ENCODE measurements around the gene AGFG2.
A peak's percentile ranks its signal among the peaks of the same experiment; 100 is the strongest.
"Not testable (repeated sequence)": the region's sequence is repeated elsewhere in the genome, so short reads cannot be mapped to it uniquely, and the experiment has no call there.

Gene AGFG2

GRCh38 chr7:100538654-100539435, at the start of gene AGFG2:
AGFG2 (plus strand) TSS chr7:100539203; CDS start chr7:100539347, 144 bp downstream.
- peak; percentile 100 for DNase-seq (ENCODE audit: low read depth)

- DNase-seq (ENCODE audit: low read depth), result peak; percentile 71
Measured at GRCh38 chr7:100489824-100490223, 49.2 kb upstream of the AGFG2 start.

- DNase-seq (ENCODE audit: low read depth), result no peak
Measured at GRCh38 chr7:100490483-100491191, 48.4 kb upstream of the AGFG2 start.

- no peak for DNase-seq (ENCODE audit: low read depth)
Measured at GRCh38 chr7:100491192-100491578, 47.8 kb upstream of the AGFG2 start.

GRCh38 chr7:100492738-100493475, 46.1 kb upstream of the AGFG2 start:
- no peak for DNase-seq (ENCODE audit: low read depth)

- no peak for DNase-seq (ENCODE audit: low read depth)
Measured at GRCh38 chr7:100493476-100494264, 45.3 kb upstream of the AGFG2 start.

GRCh38 chr7:100496509-100496908, 42.5 kb upstream of the AGFG2 start:
- no peak for DNase-seq (ENCODE audit: low read depth)

GRCh38 chr7:100500743-100501142, 38.3 kb upstream of the AGFG2 start:
- not testable (repeated sequence) for DNase-seq (ENCODE audit: low read depth)

GRCh38 chr7:100504031-100504430, 35.0 kb upstream of the AGFG2 start:
- DNase-seq (ENCODE audit: low read depth), result not testable (repeated sequence)

- no peak for DNase-seq (ENCODE audit: low read depth)
Measured at GRCh38 chr7:100504887-100505611, 34.0 kb upstream of the AGFG2 start.

GRCh38 chr7:100506356-100506923, 32.6 kb upstream of the AGFG2 start:
- DNase-seq (ENCODE audit: low read depth), result no peak

- DNase-seq (ENCODE audit: low read depth), result peak; percentile 52
Measured at GRCh38 chr7:100509231-100509630, 29.8 kb upstream of the AGFG2 start.

- no peak for DNase-seq (ENCODE audit: low read depth)
Measured at GRCh38 chr7:100510437-100511239, 28.4 kb upstream of the AGFG2 start.

GRCh38 chr7:100513212-100513810, 25.7 kb upstream of the AGFG2 start:
- DNase-seq (ENCODE audit: low read depth), result no peak

- peak; percentile 55 for DNase-seq (ENCODE audit: low read depth)
Measured at GRCh38 chr7:100515072-100515532, 23.9 kb upstream of the AGFG2 start.

GRCh38 chr7:100516135-100516812, 22.7 kb upstream of the AGFG2 start:
- peak; percentile 93 for DNase-seq (ENCODE audit: low read depth)

GRCh38 chr7:100517305-100517704, 21.7 kb upstream of the AGFG2 start:
- DNase-seq (ENCODE audit: low read depth), result no peak

- DNase-seq (ENCODE audit: low read depth), result no peak
Measured at GRCh38 chr7:100519580-100519979, 19.4 kb upstream of the AGFG2 start.

GRCh38 chr7:100520138-100520537, 18.9 kb upstream of the AGFG2 start:
- no peak for DNase-seq (ENCODE audit: low read depth)
